Lower leg skin (tissue), 4 donors: ENCODE data around the gene TTC12. TPM values are rescaled to one million over a fixed set of nuclear protein-coding genes. Genes with fewer than 3 reads are reported as not detected.

Experiments used
- DNase-seq, 2 donors: peaks; one replicate each; pipeline ENCODE4 v3.0.0-alpha.2; 2019; ENCODE audit warnings: low spot score in 2 of 2
- H3K4me3 ChIP-seq: fragments of 200-600 bp; sonication (generic); 2 replicates; pipeline ENCODE4 v1.5.1; 2017; ENCODE audit warnings: mild to moderate bottlenecking, low read depth; ENCODE audit not compliant: poor library complexity, severe bottlenecking
- POLR2A ChIP-seq, 2 donors: fragments of 450-650 bp; IDR thresholded peaks; one replicate each; pipeline ENCODE4 v1.6.1; 2016 to 2017; ENCODE audit warnings: antibody characterized with exemption in 2 of 2, mild to moderate bottlenecking in 1 of 2, moderate library complexity in 1 of 2
- WGBS, 2 donors: methylation state at CpG; one replicate each; pipeline ENCODE4 v1.1.5; 2018; 5-methylcytosine and 5-hydroxymethylcytosine counted together
- intact Hi-C: fragments of 100-400 bp; cut with DNase I; formaldehyde crosslinking; loops from one replicate; pipeline ENCODE4 v1.15.0; 2023; ENCODE audit warnings: low total_unique reads
- total RNA-seq, 4 donors: library from RNA; depleted of rRNA; stranded (reverse); fragments of >200 nt; gene quantifications; one replicate each; pipeline ENCODE4 v1.1.0, GENCODE V29; 2016
- TF ChIP-seq, protein P1 (sequence below), 3 donors: fragments of 450-650 bp; IDR thresholded peaks; one replicate each; pipeline ENCODE4 v1.5.1; 2016; ENCODE audit warnings: antibody characterized with exemption in 3 of 3, mild to moderate bottlenecking in 3 of 3, moderate library complexity in 2 of 3

The TTC12 gene
- total RNA-seq, 4 donors from 2014 or later, result 14.5 to 48.2 (median 21.9) TPM

DNA sequence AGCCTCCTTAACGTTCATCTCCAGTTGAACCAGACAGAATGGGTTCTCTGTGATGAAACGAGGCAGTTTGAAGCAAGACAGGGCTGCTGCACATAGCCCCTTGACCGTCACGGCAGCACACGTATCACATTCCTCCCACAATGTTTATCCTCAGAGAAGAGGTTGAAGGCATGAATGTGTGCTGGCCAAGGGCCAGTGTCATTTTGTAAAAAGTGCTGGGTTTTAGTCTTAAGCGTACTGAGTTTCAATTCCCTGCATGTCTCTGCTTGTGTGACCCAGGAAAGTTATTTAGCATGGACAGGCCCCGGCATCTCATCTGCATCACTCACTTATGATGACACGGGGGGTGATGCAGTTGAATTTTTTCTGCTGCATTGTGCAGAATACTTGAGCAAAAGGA lies 31.6 kb downstream of the TTC12 start:
- TF ChIP-seq, protein P1, sequence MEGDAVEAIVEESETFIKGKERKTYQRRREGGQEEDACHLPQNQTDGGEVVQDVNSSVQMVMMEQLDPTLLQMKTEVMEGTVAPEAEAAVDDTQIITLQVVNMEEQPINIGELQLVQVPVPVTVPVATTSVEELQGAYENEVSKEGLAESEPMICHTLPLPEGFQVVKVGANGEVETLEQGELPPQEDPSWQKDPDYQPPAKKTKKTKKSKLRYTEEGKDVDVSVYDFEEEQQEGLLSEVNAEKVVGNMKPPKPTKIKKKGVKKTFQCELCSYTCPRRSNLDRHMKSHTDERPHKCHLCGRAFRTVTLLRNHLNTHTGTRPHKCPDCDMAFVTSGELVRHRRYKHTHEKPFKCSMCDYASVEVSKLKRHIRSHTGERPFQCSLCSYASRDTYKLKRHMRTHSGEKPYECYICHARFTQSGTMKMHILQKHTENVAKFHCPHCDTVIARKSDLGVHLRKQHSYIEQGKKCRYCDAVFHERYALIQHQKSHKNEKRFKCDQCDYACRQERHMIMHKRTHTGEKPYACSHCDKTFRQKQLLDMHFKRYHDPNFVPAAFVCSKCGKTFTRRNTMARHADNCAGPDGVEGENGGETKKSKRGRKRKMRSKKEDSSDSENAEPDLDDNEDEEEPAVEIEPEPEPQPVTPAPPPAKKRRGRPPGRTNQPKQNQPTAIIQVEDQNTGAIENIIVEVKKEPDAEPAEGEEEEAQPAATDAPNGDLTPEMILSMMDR (IDR thresholded peaks at IDR 0.05), result no peak
- no peak for TF ChIP-seq POLR2A (IDR thresholded peaks at IDR 0.05)
- no peak overlapping the region for H3K4me3 ChIP-seq
- WGBS, 2 donors, result 66 to 70% methylated on average over 8 of the region's 8 CpGs
- no peak for DNase-seq
- intact Hi-C loops, result no loop called here

DNA sequence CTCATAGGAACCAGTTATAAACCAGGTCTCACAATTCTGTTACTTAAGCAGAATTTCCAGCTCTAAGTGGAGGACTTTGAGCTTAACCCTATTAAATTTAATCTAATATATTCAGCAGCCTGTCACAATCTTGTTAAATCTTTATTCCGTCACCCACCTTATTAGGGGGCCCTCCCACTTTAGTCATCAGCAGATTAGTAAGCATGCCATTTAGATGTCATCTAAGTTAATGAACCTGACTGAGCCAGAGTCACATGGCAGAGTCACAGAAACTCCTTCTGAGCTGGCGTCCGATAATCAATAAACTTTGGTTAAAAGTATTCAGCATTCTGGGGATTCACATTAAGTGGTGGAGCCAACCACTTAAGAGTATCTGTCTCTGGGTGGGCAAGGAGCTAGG lies 35.1 kb downstream of the TTC12 start:
- H3K4me3 ChIP-seq, result no peak overlapping the region
- intact Hi-C loops, result no loop called here
- DNase-seq, result no peak
- 85 to 87% methylated on average over 3 of the region's 3 CpGs for WGBS, 2 donors
- TF ChIP-seq, protein P1 (IDR thresholded peaks at IDR 0.05), result no peak
- no peak for TF ChIP-seq POLR2A (IDR thresholded peaks at IDR 0.05)

DNA sequence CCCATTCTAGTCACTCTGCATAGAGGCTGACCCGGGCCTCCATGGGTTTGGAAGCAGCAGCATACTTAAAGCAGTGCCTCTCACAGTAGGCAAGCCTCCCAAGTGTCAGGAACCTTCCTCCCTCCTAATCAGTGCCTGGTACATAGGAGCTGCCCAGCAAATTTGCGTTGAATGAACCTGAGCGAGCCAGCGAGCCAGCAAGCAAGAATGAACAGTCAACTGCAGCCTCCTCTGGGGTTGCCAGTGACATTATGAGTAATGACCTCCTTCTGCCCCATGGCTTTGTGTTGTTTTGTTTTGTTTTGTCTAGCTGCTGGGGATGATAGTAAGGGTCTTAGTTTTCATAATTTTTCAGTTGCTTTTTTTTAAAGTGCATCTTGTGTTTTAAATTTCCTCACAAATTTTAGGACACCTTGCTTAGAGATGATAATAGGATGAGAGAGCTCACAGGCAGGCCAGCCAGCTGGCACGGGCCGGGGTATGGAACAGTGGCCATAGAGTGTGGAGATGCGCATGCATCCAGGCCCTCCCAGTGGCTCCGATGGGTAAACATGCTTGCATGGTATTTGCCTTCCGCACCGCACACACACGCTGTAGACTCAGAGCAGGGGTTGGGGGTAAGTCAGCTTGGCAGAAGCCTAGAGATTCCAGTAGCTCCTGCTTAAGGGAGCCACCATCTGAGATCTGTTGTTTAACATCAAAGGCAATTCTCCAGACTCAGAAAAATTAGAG lies 36.1 kb downstream of the TTC12 start:
- DNase-seq, result no peak
- no peak overlapping the region for H3K4me3 ChIP-seq
- WGBS, 2 donors, result 88 to 89% methylated on average over 11 of the region's 11 CpGs
- intact Hi-C loops, result no loop called here
- TF ChIP-seq, protein P1 (IDR thresholded peaks at IDR 0.05), result no peak
- TF ChIP-seq POLR2A (IDR thresholded peaks at IDR 0.05), result no peak

DNA sequence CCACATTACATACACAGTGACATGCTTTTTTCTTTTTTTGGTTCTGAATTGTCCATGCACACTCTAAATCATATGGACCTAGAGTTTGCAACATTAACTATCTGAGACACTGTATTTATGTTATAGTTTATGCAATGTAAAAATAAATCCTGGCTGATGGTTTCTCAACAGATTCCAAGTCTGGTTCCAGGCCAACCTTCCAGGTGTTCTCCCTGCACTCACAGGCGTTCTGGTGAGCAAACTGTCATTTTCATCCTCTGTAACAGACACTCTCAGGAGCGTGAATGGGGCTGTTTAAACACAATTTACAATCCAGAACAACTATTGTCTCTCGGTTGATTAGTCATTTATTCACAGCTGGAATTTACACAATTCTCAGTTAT lies 36.7 kb downstream of the TTC12 start:
- WGBS, 2 donors, result 69 to 85% methylated on average over 3 of the region's 3 CpGs
- TF ChIP-seq, protein P1 (IDR thresholded peaks at IDR 0.05), result no peak
- TF ChIP-seq POLR2A (IDR thresholded peaks at IDR 0.05), result no peak
- intact Hi-C loops, result no loop called here
- no peak for DNase-seq
- H3K4me3 ChIP-seq, result no peak overlapping the region

DNA sequence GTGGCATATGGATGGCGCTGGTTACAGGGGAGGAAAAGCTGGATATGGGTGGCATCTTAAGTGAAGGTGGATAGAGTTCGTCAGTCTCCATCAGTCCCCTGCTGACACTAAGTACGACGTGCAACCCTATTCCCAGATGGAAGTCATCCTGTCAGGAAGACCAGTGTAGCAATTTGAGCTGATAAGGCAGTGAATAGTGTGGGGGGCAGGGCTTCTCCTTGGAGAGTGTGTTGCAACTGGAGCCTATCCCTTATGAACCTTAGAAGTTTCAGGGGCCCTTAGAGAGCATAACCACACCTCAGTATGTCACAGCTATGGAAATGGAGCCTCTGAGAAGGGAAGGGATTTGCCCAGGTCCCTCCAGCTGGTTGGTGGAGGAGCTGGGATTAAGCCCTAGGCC lies 37.1 kb downstream of the TTC12 start:
- intact Hi-C loops, result no loop called here
- no peak overlapping the region for H3K4me3 ChIP-seq
- WGBS, 2 donors, result 90 to 93% methylated on average over 4 of the region's 4 CpGs
- no peak for TF ChIP-seq POLR2A (IDR thresholded peaks at IDR 0.05)
- TF ChIP-seq, protein P1 (IDR thresholded peaks at IDR 0.05), result no peak
- DNase-seq, result no peak

DNA sequence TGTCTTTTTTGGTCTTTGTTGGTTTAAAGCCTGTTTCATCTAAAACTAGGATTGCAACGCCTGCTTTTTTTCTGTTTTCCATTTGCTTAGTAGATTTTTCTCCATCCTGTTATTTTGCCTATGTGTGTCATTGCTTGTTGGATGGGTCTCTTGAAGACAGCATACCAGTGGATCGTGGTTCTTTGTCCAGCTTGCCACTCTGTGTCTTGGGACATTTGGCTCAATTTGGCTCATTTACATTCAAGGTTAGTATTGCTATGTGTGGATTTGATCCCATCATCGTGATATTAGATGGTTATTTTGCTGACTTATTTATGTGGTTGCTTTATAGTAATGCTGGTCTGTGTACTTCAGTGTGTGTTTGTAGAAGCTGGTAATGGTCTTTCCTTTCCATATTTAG lies 41.8 kb downstream of the TTC12 start:
- H3K4me3 ChIP-seq, result no peak overlapping the region
- intact Hi-C loops, result no loop called here
- WGBS, 2 donors, result 93 to 99% methylated on average over 3 of the region's 3 CpGs
- TF ChIP-seq POLR2A (IDR thresholded peaks at IDR 0.05), result no peak
- no peak for DNase-seq
